Activated T-cell treated with anti-CD3 and anti-CD28 coated beads for 24 hours (primary cell): ENCODE results near the gene NR2E3.

Experiments used
- DNase-seq: peaks from one replicate; pipeline ENCODE4 v3.0.0-alpha.2; 2020; ENCODE audit warnings: low read depth

The NR2E3 gene

DNA sequence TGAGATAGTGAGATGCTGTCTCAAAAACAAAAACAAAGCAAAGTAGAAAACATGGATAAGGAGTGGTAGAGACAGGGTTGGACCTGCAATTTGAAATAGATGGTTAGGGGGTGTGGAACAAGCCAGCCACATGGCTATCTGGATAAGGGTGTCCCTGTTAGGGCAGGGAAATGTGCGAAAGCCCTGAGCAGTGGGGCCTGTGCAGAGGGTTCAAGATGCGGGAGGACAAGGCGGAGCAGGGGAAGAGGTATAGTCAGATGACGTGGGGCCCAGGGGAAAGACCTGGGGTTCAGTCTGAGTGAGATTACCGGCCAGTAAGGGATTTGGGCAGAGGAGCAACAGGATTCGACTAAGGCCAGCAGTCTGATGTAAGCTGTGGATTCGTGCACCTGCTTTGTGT, 18.4 kb upstream of the NR2E3 start:
- DNase-seq, result no peak

DNA sequence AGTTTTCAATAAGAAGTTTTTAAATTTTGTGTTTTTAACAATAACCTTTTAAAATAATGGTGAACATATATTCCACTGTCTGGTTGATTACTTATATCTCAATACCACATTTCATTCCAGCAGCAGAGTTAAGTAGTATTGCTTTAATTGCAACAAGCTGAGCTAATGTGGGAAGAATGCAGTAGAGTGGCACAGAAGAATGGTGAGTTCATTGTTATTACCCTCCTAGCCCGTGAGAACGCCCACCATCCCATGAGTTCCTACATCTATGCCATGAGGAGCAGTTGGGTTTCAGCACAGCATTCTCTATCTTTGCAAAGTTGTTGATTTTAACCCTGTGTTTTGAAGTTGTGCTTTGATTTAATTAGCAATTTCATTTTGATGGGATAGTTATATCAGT, 17.8 kb upstream of the NR2E3 start:
- DNase-seq, result no peak

DNA sequence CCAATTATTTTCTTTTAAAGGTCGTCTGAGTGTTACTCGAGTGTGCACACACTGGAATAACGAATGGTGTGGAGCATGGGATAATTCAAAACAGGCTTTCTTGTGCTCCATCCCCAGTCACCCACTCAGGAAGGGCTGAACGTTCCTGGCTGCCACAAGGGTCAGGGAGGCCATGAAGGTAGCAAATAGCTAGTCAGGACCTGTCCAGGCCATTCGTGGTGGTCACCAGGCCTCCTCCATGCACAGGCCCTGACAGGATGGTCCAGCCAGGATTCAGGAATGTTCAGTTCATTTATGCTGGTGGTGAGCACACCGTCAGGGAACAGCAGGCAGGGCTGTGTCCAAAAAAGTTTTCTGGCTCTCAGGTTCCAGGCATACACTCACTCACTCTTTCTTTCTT, 11.7 kb upstream of the NR2E3 start:
- no peak for DNase-seq

DNA sequence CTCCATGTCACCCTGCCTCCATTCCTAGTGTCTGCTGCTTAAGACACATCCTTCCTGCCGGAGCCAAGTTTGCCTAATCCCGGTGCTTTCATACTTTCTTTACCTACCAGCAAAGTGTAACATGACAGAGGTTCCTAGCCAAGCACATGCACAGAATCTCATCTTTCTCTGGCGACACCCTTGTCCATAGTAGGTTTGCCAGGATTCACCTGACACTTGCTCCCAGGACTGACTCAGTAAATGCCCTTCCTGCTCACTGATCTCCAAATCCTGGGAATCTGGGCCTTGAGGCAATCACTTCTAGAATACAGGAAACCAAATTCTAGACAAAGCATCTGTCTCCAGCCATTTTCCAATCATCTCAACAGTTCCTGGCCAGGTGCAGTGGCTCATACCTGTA, 10.2 kb upstream of the NR2E3 start:
- no peak for DNase-seq

DNA sequence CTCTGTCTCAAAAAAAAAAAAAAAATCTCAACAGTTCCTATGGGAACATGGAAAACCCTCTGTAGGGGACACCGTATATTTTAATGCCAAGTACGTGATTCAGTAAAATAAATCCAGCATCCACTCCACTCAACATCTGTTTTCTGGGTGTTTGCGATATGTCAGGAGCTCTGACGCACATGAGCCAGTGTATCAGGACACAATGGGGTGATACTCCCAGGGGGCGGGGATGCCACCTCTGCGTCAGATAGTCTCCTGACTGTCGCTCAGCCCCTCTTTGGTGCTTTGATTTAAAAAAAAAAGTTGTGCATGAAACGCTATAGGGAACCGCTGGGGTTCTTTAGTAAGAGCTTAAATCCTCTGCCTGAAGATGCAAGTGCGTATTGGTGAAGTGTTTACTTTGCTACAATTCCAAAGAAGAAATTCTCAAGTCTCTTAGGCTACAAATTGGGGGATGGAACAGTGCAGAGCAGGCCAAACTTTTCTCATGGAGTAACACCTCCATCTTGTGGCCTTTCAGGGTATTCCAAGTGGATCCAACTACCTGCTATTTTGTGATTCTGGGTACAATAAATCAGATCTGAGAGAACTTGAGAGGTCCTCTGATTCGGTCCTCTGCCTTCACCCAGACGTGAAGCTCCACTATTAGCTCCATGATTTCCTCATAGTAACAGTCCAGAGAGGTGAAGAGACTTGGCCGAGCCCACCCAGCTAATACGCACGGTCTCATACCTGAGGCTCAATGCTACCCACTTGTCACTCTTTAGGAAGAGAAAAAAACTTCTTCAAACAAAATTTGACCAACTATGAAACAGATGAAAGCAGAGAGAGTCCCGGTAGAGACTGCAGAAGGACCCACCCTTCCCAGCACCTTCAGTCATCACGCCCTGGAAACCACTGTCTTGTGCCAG, 9.3 kb upstream of the NR2E3 start:
- DNase-seq, result no peak

DNA sequence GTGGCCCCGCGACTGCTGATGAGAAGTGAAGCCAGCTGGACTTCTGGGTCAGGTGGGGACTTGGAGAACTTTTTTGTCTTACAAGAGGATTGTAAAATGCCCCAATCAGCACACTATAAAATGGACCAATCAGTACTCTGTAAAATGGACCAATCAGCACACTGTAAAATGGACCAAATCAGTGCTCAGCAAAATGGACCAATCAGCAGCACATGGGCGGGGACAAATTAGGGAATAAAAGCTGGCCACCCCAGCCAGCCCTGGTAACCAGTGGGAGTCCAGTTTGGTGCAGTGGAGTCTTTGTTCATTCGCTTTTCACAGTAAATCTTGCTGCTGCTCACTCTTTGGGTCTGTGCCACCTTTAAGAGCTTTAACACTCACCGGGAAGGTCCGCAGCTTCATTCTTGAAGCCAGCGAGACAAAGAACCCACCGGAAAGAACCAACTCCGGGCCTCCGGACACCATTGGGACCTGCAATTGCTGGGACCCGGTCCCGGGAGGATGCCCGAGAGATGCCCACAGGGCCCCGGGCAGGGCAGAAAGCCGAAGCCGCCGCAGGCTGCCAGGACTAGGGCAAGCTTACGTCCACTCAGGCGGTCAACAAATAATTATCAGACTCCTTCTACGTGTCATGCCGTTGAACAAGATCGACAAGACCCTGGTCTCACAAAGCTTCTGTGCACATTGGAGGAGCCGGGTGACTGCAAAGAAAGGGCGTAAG, 8.3 kb upstream of the NR2E3 start:
- no peak for DNase-seq

DNA sequence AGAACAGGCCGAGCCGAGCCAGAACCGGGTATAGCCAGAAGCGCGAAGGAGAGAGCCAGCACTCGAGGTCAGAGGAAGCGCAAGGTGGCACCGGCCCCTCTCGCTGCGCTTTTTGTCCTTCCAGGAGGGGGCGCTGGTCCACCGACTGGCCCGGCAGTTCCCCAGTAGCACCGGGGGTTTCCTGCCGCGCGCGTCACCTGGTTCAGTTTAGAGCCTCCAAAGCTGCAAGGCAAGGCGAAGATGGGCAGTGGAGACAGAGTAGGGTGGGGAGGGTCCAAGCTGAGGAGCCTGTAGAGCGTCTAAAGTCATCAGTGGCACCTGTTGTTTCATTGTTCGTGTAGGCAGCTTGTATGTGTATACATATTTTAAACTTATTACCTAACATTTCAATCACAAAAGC, 7.6 kb upstream of the NR2E3 start:
- DNase-seq, result no peak

DNA sequence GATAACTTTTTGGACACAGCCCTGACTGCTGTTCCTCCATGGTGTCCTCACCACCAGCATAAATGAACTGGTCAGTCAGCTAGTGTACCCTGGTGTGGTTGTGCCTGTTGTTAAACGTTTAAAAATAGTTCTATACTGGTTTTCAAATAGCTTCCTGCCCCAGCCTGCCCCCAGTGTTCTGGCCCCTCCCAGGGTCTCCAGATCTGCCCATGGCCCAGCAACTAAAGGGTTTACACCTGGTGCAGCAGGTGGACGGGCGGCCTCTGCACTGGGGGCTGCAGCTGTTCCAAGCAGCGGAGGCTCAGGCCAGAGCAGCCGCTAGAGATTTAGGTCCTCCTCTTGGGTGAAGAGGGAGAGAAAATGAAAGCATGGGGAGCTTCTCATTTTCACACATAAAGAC, 6.1 kb upstream of the NR2E3 start:
- DNase-seq, result no peak

DNA sequence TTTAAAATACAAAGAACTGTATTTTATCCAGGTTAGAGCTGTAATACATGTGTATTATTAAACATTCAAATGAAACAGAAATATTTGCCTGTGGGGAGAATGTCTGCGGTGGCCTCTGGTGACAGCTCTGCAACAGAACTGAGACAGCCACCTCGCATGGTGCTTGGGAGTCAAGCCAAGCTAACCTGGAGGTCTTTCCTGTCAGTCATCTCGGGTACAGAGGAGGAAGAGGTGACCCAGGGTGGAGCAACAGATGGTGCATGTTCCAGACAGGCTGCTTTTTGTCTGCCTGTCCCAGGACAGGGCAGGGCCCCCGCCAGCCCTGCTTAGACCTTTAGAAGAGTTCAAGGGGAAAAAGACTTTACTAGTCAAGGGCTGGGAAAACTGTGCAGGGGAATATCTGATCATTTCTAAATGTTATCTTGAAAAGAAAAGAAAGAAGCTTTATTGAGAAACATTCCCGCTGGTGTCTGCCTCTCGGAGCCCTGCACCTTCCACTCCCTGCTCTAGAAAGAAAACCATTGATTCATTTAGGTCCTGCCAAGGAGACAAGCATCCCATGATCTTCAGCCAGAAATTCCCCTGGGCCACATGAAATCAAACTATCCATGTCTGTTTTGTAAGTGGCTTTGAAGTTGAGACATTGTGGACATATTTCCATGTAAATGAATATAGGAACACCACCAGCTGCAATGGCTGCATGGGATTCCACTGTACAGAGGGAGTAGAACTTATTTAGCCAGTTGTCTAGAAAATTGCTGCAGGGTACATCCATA, 5.5 kb upstream of the NR2E3 start:
- no peak for DNase-seq

DNA sequence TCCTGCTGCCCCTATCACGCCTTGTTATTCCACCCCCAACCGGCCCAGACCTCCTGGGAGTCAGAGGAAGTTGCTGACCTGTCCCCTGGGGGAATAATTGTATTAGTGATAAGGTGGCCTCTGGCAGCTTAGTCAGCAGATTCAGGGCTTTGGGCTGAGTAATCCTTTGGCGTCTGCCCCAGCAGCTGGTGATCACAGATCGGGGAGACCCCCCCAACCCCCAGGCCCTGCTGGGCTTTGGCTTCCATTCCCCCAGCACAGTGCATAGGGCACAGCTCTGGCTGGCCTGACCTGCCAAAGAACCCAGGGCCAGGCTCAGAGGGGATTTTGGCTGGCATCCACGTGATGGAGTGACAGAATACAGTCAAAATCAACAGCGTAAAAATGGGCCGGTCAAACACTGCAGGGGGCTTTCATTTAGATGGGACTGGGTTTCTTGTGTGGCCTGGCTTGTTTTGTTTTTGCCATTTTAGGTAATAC, 3.9 kb upstream of the NR2E3 start:
- no peak for DNase-seq

DNA sequence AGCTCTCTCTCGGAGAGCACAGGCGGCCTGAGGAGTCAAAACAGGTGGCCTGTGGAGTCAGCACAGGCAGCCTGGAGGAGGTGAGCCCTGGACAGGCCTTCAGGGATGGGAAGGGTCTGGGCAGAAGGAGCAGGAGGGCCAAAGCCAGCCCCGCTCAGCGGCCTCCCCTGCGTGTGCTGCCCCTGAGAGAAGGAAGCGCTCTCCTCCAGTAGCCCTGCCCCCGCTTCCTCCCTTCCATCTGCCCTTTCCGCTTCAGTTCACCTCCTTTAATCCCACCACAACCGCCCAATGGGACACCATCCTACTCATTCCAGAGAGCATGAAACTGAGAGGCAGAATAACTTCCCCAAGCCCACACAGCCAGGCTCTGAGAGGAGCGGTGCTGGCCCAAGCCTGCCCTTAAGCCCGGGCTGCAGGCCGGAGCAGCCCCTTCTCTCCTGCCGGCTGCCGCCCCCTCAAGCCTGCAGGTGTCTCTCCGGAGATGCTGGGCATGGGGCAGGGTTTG, 3.2 kb upstream of the NR2E3 start:
- DNase-seq, result no peak

DNA sequence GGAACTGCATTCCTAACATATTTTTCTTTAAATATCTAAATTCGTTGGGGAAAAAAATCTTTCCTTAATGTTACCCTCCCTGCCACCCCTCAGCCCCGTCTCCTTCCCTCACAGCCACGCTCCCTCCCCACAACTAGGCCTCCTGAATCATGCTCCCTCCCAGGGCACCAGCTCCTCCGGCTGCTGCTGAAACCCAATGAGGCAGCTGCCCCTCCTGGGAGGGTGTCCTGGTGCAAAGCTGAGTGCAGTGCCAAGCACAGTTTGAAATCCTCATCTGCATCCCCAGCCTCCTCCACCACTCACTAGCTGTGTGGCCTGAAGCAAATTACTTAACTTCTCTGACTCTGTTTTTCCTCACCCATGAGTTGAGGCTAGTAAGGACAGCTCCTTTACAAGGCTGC, 2.7 kb upstream of the NR2E3 start:
- DNase-seq, result no peak

DNA sequence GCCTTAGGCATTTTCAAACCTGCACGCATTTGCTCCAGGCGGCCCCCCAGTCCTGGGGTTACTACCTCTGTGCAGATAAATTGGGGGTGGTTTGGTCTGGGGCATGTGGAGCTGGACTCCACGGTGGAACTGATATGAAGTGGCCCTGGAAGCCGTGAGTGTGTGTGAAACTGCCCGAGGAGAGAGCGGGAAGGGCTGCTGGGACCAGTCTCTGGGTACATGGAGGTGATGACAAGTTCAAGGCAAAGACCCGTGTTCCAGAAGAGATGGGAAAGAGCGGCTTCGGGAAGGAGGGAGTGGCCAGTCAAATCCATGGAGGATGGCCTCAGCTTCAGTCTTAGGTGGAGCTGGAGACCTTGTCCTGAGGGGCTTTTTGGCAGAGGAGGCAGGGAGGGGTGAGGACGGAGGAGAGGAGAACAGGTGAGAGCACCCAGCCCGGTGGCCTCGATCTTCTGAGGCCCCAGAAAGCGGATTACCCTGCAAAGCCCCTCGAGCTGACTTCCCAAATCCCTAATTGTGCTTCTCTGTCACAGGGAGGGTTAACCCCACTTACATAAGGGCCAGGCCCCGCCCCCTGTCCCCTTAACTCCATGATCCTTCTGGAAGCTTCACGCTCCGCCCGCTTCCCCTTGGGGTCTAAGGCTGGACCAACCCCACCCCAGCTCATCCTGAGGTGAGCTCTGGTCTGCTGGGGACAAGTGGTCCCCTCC, 1.9 kb upstream of the NR2E3 start:
- no peak for DNase-seq

DNA sequence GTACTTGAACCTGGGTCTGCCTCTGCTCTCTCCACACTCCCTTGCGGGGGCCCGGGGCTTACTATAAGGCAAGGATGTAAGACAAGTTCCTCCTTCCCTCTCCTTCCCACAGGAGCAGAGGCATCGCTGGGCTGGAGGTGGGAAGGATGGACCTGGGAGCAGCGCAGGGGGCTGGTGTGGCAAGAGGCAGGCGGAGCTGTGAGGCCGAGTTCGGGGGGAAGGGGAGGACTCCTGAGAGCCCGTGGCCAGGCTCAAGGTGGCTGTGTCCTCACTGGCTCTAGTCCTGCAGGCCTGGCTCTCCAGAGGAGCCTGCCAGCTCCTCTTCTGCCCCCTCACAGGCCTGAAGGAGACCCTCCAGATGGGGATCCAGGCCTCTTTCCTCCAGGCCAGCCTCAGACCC, 1.0 kb upstream of the NR2E3 start:
- no peak for DNase-seq

DNA sequence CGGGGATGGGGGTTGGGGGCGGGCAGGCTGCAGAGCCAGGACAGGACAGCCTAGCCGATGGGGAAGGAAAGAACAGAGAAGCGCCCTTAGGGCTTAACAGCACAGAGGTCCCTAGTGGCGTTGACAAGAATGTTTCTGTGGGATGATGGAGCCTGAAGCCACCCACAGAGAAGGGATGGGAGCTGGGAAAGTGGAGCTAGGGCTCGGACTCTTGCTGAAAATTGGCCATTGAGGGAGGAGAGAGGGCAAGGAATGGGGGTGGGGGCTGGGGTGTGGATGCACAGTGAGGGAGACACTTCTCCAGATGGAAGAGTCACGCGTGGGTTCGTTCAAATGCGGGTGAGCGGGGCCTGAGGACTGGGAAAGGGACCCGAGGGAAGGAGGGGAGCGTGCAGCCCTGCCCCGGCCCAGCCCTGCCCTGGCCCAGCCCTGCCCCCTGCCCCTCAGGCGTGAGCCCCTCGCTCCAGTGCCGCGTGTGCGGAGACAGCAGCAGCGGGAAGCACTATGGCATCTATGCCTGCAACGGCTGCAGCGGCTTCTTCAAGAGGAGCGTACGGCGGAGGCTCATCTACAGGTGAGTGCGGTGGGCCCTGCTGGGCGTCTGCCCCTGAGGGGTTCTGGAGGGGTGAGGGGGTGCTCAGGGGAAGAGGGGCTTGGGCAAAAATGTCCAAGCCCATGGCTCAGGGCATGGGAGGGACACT, 832 bp downstream of the NR2E3 start:
- no peak for DNase-seq

DNA sequence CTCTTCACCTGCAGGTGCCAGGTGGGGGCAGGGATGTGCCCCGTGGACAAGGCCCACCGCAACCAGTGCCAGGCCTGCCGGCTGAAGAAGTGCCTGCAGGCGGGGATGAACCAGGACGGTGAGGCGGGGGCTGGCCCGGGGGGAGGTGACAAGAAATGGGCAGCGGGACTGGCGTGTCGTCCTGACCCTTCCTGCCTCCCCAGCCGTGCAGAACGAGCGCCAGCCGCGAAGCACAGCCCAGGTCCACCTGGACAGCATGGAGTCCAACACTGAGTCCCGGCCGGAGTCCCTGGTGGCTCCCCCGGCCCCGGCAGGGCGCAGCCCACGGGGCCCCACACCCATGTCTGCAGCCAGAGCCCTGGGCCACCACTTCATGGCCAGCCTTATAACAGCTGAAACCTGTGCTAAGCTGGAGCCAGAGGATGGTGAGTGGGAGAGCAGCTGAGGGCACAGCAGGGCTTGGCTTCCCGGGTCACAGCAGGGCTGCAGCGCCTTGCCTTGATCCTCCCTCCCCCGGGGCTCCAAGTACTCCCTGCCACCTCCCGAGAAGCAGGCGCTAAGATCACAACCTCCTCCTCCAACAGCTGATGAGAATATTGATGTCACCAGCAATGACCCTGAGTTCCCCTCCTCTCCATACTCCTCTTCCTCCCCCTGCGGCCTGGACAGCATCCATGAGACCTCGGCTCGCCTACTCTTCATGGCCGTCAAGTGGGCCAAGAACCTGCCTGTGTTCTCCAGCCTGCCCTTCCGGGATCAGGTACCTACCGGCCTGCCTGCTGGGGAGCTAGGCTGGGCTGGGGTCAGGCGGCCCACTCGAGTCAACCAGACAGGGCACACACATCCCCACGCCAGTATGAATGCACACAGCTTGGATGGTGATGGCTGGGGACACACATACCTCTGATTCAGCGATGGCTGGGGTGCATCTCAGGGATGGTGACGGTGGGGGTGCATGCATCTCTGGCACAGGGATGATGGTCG, 1.7 kb downstream of the NR2E3 start:
- DNase-seq, result no peak

DNA sequence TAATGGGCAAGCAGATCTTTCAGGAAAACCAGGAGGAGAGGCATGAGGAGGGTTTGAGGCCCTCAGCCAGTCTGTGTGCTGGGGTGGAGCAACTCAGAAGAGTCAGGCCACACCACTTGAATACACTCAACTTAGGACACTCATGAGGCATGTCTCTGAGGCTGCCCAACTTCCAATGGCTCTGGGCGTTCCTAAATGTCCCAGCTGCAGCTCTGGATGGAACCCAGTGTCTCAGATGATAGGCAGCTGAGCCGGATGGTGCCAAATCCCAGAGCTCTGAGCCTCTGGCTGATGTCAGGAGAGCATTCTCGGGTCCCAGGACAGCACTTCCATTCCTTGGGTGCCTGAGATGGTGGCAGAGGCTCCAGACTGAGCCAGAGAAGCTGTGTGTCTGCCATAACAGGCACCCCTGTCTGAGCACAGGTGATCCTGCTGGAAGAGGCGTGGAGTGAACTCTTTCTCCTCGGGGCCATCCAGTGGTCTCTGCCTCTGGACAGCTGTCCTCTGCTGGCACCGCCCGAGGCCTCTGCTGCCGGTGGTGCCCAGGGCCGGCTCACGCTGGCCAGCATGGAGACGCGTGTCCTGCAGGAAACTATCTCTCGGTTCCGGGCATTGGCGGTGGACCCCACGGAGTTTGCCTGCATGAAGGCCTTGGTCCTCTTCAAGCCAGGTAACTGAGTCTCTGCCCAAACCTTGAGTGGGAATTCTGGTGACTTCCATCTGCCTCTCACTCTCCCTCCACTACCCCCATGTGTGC, 2.8 kb downstream of the NR2E3 start:
- DNase-seq, result no peak

DNA sequence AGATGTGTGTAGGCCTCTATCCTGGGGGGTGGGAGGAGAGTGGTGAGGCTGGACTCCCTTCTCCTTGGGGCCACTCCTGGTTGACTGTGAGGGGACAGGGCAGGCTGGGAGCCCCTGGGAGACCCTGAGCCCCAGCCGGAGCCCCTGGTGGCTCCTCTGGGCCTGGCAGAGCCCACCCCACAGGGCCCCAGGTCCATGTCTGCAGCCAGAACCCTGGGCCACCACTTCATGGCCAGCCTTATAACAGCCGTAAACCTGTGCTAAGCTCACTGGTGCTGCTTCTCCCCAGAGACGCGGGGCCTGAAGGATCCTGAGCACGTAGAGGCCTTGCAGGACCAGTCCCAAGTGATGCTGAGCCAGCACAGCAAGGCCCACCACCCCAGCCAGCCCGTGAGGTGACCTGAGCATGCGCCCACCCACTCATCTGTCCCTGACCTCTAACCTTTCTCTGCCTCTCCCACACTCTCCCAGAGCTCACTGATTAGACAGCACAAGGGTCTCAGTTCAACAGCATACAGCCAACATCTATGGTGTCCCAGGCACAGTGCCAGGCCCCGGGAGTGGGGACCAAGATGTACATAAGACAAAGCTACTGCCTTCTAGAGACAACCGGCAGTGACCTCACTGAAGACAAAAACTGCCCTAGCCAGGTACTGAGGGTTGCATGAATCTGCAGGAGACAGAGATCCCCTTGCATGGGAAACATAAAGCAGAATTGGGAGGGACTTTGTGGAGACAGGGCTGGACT, 3.5 kb downstream of the NR2E3 start:
- DNase-seq, result no peak
